Fibroblast of the conjunctiva (primary cell): ENCODE measurements around the gene KLHL12.
"Not testable (repeated sequence)": the region's sequence is repeated elsewhere in the genome, so short reads cannot be mapped to it uniquely, and the experiment has no call there.

Experiments
- DNase-seq: peaks from one replicate; pipeline ENCODE4 v3.0.0-alpha.2; 2010; ENCODE audit warnings: low read depth

Gene KLHL12

GRCh38 chr1:202951437-202951836 is 24.4 kb upstream of the KLHL12 start:
- no peak for DNase-seq

DNA sequence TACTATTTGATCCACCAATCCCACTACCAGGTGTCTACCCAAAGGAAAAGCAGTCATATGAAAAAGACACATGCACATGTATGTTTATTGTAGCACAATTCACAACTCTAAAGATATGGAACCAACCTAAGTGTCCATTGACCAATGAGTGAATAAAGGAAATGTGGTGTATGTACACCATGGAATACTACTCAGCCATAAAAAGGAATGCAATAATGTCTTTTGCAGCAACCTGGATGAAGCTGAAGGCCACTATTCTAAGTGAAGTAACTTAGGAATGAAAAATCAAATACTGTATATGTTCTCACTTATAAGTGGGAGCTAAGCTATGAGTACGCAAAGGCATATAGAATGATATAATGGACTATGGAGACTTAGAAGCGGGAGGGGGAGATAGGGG is 18.4 kb upstream of the KLHL12 start:
- DNase-seq, result no peak

GRCh38 chr1:202944438-202944921 is 17.4 kb upstream of the KLHL12 start:
- no peak for DNase-seq

GRCh38 chr1:202942426-202942825 is 15.4 kb upstream of the KLHL12 start:
- DNase-seq, result no peak

GRCh38 chr1:202941372-202941771 is 14.3 kb upstream of the KLHL12 start:
- DNase-seq, result no peak

DNA sequence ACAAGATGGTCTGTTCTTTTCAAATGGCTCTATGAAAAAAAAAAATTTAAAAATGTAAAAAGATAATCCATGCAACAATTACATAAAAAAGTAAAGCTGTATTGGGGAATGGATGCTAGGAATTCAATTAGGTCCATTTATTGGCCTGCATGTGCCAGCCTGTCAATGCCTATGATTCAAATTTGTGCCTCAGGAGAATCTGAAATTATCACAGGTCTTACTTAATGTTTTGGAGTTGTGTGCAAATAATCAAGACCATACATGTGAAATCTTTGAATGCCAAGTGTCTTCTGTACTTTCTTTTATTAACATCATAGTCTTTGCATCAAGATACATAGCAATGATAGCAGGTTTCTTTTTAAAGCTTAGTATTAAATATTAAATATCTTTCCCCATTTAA is 13.5 kb upstream of the KLHL12 start:
- no peak for DNase-seq

- no peak for DNase-seq
Measured at GRCh38 chr1:202938287-202938925, 11.4 kb upstream of the KLHL12 start.

DNA sequence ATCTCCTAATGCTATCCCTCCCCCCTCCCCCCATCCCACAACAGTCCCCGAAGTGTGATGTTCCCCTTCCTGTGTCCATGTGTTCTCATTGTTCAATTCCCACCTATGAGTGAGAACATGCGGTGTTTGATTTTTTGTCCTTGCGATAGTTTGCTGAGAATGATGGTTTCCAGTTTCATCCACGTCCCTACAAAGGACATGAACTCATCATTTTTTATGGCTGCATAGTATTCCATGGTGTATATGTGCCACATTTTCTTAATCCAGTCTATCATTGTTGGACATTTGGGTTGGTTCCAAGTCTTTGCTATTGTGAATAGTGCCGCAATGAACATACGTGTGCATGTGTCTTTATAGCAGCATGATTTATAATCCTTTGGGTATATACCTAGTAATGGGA is 9.4 kb upstream of the KLHL12 start:
- not testable (repeated sequence) for DNase-seq

GRCh38 chr1:202935844-202936243 is 8.8 kb upstream of the KLHL12 start:
- DNase-seq, result no peak

GRCh38 chr1:202934755-202935154 is 7.7 kb upstream of the KLHL12 start:
- DNase-seq, result no peak

GRCh38 chr1:202932476-202932875 is 5.4 kb upstream of the KLHL12 start:
- no peak for DNase-seq

DNA sequence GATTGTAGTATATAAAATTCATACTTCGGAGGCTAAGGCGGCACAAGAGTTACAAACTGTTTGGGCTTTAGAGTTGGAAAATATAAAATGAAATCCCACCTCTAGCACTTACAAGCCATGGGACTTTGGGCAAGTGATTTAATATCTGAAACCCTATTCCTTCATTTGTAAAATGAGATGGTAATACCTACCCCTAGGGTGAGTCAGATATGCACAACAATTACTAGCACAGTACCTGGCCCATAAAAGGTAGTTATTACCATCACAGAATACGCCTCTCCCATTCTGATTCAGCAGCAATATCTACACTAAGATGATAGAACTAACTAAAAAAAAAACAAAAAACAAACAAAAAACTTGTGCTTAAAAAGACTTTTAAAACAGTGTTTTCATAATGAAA is 3.5 kb downstream of the KLHL12 start:
- no peak for DNase-seq

DNA sequence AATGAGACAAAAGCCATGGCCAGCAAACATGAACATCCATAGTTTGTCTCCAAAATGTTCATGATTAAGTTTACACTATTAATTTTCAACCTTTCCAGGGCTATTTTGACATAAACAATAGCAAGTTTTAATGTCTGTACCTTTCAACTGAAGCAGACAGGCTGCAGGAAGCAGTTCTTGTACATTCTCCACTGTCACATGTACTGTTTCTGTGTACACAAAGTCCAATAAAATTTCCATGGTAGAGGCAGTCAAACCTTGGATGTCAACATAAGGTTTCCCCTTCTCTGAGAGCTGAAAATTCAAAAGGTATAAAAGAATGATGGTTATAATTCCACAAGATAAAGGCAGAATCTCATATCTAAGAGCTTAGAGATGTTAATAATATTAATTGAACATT is 7.4 kb downstream of the KLHL12 start:
- no peak for DNase-seq

GRCh38 chr1:202915146-202915545 is 11.9 kb downstream of the KLHL12 start:
- no peak for DNase-seq

DNA sequence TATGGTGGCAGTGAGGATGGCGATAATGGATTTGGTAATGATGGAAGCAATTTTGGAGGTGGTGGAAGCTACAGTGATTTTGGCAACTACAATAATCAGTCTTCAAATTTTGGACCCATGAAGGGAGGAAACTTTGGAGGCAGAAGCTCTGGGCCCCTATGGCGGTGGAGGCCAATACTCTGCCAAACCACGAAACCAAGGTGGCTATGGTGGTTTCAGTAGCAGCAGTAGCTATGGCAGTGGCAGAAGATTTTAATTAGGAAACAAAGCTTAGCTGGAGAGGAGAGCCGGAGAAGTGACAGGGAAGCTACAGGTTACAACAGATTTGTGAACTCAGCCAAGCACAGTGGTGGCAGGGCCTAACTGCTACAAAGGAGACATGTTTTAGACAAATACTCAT is 14.6 kb downstream of the KLHL12 start:
- DNase-seq, result not testable (repeated sequence)

GRCh38 chr1:202909494-202909893 is 17.5 kb downstream of the KLHL12 start:
- DNase-seq, result no peak

DNA sequence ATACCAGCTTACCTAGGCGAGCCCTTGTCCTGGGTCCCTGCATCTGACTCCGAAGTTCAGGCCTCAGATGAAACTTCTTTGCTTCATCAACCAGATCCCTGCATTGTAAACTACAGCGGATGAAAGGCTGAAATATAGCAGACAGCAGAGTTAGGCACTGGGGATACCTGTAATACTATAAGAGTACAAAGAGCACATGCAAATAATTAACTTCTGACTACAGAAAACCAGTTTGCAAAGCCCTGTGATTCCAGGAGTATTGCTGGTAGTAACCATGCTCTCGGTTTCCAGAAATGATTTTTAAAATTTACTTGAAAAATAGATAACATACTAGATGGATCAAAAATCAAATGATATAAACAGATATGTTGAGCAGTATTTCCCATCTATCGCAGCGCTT is 18.0 kb downstream of the KLHL12 start:
- DNase-seq, result no peak

GRCh38 chr1:202905331-202905730 is 21.7 kb downstream of the KLHL12 start:
- no peak for DNase-seq

DNA sequence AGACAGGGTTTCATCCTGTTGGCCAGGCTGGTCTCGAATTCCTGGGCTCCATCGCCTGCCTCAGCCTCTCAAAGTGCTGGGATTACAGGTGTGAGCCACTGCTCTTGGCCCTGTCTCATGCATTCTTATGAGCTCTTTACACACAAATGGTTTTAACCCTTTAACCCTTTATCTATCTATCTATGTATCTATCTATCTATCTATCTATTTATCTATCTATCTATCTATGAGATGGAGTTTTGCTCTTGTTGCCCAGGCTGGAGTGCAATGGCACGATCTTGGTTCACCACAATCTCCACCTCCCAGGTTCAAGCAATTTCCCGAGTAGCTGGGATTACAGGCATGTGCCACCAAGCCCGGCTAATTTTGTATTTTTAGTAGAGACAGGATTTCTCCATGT is 23.2 kb downstream of the KLHL12 start:
- DNase-seq, result not testable (repeated sequence)

DNA sequence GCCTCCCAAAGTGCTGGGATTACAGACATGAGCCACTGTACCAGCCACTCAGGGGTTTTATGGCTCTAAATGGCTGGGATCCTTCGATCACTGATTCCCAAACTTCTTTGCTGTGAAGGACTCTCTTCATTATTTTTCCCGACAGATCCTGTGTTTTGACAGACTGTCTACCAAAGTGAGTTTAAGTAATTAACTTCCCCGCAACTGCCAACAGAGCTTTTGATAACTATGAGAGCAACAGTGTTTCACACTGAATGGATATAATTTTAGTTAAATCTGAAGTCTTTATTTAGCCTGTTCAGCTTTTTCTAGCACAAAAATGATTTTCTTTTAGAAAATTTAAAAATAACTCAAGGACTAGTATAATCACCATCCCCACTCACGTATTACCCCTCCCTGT is 25.5 kb downstream of the KLHL12 start:
- no peak for DNase-seq

DNA sequence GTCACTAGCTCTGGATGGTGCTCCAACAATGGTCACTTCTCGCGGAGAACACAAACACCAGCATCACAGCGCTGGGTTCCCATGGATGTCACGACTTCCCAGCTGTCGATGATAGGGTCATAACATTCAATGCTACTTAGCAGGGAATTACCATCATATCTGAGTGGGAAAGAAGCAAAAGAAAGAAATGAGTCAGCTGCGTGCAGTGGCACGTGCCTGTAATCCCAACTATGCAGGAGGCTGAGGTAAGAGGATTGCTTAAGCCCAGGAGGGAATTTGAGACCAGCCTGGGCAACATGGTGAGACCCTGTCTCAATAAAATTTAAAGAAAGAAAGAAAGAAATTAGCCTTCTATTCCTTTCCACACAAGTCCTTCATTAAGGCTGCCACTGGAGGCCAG is 34.5 kb downstream of the KLHL12 start:
- DNase-seq, result no peak

- no peak for DNase-seq
Measured at GRCh38 chr1:202890392-202890791, 36.6 kb downstream of the KLHL12 start.

- peak; percentile 83 for DNase-seq
Measured at GRCh38 chr1:202888531-202889360, 38.3 kb downstream of the KLHL12 start, which contains the start of gene RABIF. TSS of gene RABIF (minus strand) at chr1:202889149. CDS start at chr1:202889098, 51 bp downstream.

DNA sequence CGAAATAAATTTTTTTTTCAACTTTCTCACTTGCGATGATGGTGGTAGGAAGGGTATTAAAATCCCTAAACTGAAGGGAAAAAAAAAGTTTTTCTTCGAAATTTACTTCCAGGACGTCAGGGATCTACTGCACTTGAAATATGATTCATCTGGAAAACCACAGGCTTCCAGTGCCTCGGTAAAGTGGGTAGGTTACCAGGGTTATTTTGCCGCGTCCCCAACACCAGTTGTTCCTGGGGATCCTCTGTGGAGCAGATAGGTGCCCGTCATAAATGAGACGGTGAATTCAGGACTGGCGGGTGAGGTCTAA is 38.9 kb downstream of the KLHL12 start:
- no peak for DNase-seq
